NCI-H446 treated with DMSO at 0.1 percent for 48 hours (cell line): Measurements from ENCODE around the gene NKAIN2.
"Not testable (repeated sequence)": the region's sequence is repeated elsewhere in the genome, so short reads cannot be mapped to it uniquely, and the experiment has no call there.

Experiments used
- DNase-seq: peaks from one replicate; lab custom pipeline; 2025; lab: John Stamatoyannopoulos, UW

NKAIN2 gene

DNA sequence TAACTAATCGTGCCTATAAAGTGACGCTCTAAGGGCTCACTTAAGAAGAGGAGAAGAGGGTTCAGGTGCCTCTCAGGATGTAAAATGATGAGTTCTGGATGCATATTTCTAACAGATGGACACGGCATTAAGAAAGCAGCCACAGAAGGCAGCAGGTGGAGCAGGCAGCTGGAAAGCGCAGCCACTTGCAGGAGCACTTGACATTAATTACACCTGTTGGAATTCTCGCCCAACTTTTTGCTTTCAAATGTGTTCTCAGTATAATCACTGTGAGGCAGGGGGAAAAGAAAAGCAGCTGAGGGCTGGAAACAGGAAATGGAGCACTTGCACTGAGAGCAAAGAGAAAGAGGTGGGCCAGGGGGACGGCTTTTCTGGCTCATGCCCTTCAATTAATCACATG lies 164.2 kb downstream of the NKAIN2 start:
- no peak for DNase-seq

DNA sequence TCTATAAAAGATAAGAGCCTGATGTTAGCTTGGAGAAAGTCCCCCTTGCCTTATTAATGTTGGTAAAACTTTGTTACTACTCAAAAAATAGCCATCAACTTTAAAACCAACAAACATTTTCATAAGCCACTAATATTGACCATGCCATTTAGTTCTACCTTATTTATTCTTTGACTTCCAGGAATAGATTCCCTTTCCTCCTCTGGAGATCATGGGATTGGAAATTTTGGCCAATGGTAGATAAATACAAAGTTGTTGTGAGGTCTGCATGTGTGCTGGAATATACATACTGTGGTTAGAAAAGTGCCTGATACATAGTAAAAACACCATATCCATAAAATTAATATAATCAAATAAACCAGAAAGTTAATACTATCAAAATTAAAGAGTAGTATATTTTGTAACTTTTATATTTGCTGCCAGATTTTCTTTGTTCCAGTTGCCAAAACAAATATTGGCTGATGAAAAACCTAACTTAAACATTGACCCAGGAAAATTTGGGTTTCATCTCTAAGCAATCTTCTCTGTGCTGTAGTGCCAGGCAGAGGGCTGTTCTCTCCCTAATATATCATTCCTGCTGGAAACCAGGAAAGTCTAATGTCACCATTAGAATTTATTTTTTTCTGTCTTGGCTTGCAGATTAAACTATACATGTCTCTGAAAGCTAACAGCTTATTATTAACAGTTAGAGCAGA lies 169.1 kb downstream of the NKAIN2 start:
- DNase-seq = no peak

DNA sequence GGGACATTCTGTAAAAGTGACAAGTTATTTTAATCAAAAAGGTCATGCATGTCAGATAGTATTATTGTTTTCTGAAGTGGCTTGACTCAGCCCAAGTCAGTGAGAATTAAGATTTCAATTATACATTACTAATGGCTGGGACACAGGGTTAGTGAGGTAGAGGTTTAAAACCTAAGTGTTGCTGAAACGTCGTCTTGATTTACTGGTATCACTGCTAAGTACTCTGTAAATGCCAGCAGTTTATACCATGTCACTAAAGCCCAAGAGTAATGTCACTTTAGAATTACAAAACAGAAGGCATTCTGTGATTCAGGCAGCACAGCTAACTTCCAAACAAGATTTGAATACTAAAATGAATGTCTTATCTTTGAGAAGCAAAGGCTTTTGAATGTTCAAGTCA lies 176.6 kb downstream of the NKAIN2 start:
- DNase-seq = no peak

DNA sequence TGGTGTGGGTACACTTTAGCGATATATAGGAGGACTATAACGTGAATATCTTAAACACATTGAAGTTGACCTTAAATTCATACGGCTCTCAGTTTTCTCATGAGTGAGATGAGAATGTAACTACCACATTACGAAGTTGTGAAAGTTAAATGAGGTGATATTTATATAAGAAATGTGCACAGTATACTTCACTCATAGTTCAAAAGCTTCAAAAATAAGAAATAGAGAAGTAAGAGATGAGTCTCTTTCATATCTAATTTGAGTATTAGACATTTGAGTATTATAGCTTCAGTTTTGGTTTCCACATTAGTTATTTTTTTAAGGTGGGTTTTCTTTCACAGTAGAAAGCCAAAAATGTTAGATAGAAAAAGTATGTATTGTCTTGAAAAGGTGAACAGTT lies 183.3 kb downstream of the NKAIN2 start:
- no peak for DNase-seq

DNA sequence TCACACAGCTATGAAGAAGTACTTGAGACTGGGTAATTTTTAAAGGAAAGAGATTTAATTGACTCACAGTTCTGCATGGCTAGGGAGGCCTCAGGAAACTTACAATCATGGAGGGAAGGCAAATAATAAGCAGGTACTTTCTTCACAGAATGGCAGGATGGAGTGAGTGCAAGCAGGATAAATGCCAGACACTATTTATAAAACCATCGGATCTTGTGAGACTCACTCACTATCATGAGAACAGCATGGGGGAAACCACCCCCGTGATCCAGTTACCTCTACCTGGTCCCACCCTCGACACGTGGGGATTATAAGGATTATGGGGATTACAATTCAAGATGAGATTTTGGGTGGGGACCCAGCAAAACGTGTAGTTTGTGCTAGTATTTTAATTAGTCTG lies 186.3 kb downstream of the NKAIN2 start:
- not testable (repeated sequence) for DNase-seq

DNA sequence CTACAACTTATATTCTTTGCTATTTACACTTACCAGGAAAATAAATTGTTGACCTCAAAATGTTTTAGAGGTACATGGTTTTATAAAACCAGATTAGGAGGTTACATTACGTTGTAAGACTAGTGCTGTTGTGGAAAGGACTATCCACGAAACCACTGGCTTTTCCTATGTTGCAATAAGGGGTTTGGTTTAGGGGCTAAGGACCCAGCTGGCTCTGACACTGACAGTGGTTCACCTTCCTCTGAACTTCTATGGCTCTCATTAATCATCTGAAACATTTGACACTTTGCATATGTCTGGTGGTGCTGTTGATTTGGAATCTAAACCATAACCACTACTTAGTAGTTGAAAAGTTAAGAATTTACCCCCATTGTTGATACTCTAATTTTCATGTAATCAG lies 186.7 kb downstream of the NKAIN2 start:
- DNase-seq = no peak

DNA sequence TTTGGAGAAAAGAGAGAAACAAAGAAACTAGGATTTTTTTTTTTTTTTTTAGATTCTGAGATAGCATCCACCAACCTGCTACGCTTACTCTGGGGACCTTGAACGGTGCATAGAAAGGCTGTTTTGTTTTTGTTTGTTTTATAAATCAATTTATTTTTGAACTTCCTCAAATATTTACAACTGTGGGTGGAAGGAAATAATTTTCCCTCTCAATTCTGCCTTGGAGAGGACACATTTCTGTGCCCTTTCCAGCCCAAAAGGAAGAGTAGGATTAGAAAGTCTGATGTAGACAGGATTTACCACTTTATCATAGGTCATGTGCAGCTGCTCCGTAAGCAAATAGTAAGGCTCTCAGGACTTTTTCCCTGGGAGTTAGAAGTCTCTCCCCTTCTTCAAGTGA lies 190.5 kb downstream of the NKAIN2 start:
- DNase-seq = no peak

DNA sequence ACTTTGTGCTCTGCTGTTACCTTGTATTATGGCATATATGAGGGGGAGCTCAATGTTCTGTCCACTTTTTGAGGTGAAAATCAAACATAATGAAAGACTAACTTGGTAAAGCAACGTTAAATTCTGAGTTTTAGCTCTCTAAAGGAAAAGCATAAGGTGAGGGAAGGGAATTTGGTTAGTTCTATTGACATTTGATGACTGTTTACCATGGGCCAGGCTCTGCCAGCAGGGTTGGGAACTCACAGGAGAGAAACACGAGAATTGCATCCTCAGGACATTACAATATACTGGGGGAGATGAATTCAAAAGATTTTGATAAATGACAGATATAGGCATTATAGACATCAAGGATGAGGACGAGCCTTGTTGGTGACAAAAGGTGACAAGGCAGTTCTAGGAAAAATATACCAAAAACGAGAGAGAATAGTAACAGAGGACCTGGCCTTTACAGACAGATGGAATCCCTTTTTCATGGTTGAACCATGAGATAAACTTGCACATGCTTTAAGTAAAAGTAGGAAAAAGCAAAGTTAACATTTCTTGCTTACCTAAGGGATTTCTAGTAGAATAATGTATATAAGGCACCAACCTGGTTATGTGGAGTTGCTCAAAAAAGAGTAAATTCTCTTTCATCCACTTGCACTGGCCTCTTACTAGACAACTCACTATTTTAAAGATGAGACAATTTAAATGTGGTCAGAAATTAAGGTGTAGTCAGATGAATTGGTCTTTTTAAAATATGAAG lies 191.4 kb downstream of the NKAIN2 start:
- no peak for DNase-seq

DNA sequence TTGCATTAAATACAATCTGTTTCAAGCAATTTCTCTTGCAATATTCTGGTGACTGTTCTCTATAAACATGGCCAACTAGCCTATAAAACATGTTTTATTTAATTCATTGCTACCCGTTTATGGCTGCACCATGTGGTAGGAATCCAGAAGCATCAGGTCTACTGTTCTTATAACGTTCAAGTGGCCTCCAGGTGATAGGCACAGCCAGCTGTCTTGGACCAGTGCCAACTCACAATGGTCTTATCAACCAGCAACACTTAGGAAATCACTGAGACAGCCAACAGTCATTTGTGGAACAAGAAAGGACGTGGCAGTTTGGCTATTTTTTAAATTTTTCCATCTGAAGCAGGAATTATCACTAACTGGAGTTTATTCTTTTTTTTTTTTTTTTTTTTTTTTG lies 193.6 kb downstream of the NKAIN2 start:
- DNase-seq = no peak

DNA sequence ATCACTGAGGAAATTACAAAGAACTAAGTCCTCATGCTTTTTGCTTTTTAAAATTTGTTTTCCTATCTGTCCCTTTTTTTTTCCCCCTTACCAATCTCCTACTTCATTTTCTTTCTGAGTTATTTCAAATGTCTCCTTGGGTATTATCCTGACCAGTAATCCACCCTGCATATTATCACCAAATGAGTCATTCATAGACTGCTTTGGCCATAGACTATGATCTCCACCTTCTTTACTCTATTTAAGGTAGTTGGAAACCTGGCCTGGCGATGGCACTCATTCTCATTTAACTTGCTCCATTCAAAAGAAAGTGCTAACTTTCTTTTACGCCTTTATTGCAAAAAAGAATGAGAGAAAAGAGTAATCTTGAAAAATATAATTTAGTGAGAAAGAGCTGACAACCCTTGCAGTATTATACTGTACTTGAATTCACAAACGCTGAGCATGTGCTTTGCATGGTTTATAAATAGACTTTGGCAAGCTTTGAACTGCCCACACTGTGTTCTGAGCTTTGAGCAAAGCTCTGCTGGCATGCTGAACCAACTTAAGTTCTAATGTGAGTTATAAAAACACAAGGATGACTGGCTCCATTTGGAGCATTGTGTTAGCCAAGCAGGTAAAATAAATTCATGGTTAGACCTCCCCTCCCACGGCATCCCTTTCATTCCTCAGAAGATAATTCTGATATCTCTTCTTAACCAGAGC lies 198.9 kb downstream of the NKAIN2 start:
- DNase-seq = no peak

DNA sequence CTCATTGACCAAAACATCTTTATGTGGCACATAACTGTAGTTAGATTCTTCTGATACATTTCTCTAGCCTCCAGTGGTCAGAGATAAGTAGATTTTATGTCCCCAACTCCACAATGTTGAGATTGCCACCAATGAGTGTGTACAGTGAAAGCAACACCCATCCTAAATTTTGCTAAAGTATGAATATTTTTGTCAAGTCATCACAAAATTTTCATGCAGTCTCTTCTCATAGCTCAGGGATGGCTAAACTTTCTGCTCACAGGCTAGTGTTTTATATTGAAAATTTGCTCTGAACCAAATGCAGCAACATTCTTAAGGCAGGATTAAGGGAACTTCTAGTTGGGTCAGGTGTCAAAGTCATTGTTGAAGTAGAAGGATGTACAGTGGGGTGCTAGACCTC lies 203.6 kb downstream of the NKAIN2 start:
- DNase-seq = no peak

DNA sequence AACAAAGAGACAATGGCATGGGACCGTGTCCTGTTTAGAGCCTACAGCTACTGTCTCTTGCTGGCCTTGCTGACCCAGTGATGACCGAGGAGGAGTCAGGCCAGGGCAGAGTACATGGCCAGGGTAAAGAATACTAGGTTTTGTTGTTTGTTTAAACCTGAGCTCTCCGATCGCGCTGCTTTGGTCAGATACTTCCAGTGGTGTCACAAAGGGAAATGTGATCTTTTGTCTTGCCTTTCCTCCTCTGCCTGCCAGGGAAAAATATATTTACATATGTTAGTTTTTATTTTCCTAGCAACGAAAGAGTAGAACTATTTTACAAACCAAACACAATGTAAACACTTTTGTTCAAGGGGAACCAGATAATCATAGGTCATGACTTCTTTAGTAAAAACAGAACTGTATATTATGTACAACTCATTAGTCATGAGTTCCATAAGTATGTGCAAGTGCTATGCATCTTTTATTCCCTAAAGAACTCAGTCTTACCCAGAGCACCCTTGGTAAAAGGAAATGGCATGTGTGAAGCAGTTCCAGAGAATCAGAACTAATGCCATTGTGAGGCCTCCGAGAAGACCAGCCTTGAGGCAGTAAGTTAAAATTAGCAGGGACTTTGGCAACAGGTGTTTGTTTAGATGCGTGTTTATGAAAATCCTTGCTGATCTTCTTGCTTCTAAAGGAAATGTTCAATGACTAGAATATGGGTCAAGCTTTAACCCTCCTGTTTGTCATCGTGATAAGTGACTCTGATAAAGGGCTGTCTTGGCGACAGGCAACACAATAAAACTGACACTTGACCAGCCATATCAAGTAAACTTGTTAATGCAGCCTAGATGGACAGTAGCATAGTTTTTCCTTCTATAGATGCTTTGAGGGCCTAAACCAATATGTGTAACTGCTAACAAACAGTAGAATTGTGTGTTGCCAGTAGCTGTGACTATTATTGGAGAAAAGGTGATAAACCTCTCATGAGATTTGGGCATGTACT lies 204.6 kb downstream of the NKAIN2 start:
- no peak for DNase-seq

DNA sequence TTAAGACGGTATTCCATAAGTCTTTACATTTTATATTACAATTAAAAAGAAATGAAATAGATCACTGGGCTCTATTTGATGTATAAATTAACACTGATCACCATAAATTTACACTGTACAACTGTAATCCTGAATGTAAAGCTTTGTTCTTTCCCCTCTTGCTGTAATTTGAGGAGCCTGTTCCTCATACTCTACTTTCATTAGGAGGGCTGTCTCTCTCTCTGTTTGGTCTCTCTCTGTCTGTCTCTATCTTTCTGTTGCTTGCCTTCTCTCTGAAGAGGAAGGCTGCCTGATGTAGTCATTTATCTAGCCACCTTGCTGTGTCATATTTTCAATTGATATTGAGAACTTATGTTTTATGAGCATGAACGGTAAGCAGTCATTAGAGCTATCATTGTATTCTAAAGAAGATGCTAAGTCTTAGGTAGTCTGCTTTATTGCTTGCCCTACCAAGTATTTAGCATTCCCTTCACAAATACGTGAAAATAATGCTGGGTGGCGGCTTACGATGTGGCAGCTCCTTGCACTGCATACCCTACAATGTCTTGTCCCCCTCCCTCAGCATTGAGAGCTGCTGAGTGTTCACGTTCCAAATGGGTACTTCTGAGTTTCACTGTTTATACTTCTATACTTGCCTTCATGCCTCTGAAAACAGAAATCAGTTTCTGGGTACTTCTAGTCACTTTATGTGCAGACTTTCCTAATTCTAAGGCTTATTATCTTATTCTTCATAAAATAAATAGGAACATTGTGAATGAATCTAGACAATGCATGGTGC lies 205.5 kb downstream of the NKAIN2 start:
- DNase-seq = no peak

DNA sequence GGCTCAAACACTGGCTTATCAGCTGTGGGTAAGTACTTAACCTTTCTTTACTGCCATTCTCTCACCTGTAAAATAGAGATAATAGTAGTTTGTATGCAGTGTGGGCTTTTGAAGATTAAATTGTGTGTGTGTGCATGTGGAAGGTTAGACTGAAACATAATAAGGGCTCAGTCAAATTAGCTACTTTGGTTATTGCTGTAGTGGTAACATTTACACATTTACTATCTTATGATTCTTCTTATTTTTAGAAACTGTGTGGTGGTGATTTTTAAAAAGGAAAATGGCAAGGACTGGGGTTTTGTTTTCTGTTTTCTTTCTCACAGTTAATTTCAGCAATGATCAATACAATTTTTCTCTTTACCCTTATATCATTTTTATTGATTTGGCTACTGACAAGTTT lies 206.9 kb downstream of the NKAIN2 start:
- DNase-seq = no peak

DNA sequence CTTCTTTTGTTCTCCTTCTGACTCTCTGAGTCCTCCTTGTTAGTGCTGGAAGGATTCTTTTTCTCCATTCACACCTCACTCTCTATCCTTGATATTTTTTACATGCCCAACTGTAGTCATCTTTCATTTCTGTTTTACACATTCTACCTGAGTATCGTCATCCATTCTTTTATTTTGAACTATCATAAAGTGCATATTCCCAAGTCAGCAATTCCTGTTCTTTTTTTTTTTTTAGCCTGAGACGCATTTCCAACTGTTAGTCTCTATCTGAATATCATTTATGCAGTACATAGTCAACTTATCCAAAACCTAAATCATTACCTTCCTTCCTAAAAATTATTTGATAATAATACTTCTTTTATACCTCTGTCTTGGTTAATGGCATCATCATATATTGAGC lies 207.5 kb downstream of the NKAIN2 start:
- no peak for DNase-seq

DNA sequence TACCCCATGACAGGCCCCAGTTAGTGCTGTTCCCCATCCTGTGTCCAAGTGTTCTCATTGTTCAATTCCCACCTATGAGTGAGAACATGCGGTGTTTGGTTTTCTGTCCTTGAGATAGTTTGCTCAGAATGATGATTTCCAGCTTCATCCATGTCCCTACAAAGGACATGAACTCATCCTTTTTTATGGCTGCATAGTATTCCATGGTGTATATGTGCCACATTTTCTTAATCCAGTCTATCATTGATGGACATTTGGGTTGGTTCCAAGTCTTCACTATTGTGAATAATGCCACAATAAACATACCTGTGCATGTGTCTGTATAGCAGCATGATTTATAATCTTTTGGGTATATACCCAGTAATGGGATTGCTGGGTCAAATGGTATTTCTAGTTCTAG lies 218.4 kb downstream of the NKAIN2 start:
- DNase-seq = not testable (repeated sequence)

DNA sequence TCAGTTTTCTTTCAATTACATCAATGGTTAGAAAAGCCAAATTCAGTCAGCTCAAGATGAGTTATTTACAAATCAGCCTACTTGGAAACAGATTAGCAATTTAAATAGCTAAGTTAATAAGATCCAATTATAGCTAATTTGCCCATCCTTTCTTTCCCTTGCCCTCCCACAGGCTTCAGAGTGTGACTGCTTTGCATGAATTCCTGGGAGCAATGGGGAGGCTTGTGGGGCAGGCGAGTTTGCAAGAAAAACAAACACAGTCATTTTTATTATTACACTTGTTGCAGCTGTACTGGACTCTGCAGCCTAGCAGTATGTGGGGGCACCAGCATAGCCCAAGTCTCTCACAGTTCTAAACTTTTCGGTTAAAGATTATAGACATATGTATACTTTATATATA lies 219.0 kb downstream of the NKAIN2 start:
- DNase-seq = no peak

DNA sequence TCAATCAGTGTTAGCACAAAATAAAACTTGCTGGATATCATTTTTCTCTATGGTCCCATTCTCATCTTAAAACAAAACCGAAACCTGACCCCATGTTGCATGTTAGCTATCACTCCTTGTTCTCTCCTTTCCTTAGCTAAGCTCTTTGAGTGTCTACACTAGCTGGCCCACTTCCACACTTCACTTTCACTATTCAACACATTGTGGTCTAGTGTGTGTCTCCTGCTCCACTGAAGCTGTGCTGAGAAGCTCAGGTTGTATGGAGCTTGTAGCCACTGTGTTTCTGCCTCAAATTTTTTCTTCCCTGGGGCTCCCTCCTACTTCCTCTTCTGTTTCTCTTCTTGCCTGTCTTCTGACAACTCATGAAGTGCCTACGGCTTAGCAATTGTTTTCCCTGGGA lies 223.0 kb downstream of the NKAIN2 start:
- DNase-seq = no peak

DNA sequence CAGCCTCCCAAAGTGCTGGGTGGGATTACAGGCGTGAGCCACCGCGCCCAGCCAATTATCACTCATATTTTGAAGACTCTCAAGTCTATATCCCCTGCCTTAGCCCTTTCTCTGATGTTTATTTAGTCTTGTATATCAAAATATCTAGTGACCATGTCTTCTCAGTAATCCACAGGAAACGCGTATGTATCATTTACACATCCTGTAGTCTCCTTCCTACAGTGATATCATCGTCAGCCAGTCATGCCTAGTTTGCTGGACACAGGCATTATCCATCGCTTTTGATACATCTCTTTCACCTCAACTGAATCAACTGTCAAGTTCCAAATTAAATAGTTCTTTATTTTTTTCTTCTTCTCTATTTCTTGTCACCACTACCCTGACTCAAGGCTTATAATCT lies 223.7 kb downstream of the NKAIN2 start:
- no peak for DNase-seq

DNA sequence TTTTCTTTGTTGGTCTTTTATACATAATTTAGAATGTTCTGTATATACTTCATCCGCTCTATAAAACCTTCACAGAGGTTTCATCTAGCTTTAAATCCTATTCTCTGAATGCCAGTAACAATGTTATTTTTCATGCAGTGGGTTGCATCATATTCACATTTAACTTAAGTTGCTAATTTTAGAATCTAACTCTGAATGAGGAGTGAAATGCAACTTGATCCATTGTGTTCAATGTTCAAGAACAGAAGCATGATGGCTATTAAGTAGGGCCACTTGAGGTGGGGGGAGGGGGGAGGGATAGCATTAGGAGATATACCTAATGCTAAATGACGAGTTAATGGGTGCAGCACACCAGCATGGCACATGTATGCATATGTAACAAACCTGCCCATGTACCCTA lies 224.5 kb downstream of the NKAIN2 start:
- DNase-seq = no peak

DNA sequence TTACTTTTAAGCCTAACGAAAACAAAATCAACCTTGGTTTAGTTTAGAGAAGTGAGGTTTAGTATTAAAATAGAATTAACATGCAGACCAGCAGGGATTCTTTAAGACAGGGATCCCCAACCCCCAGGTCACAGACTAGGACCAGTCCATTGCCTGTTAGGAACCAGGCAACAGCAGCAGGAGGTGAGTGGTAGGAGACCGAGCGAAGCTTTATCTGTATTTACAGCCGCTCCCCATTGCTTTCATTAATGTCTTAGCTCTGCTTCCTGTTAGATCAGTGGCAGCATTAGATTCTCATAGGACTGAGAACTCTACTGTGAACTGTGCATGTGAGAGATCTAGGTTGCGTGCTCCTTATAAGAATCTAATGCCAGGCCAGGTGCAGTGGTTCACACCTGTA lies 225.9 kb downstream of the NKAIN2 start:
- DNase-seq = no peak
